Myocyte (in vitro differentiated cells): ENCODE data around the gene LYPD6B. TPM values are rescaled to one million over a fixed set of nuclear protein-coding genes. Genes with fewer than 3 reads are reported as not detected.

ENCODE experiments used
- DNase-seq: peaks from one replicate; pipeline ENCODE4 v3.0.0-alpha.2; 2012; ENCODE audit warnings: low read depth
- total RNA-seq: library from RNA; depleted of rRNA; stranded (reverse); fragments of >200 nt; gene quantifications from 2 replicates; pipeline ENCODE4 v1.2.3, GENCODE V29; 2014

The LYPD6B gene
- total RNA-seq, 1 donor from 2014 or later: 1.7 TPM

DNA sequence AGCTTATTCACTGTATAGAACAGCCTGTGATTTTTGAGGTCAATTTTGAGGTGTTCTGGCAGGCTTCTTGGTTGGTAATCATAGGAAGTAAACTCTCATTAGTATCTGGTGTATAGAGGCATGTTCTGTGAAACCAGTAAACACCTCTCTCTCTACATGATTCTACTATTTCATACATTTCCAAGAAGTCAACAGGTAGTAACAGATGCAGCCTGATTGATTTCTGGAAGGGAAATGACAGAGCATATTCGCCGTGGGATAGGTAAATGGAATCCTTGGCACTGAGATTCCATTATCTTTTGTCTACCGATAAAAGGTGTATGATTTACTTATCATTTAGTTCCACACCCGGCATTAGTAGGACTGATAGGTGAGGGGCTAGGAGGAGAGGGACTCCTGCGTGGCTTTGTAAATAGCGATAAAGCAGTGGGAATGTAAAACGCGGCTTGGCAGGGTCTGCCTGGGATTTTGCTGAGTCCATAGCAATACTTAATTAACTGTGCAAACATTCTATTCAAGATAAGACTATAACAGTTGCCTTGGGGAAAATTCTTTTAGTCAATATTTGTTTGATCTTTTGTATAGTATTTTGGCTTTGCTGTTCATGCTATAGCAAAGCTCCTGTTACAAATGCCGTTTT is 32.3 kb downstream of the LYPD6B start:
- no peak for DNase-seq

DNA sequence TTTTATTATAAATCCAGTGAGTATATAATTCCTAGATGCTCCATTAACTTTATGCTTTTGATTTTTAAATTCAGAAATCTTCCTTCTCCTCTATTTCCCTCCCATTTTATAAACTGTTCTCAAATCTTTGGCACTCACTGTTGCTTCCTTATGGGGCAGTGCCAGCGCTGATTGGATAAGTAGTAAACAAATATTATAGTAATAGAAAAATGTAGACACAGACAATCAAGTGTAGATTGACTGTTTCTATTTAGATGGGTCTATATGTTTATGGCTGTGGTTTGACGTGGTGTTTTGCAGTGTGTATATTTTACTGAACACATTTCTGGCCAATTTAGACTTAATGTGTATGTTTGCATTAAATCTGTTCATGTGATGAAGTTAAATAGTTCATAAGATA is 36.6 kb downstream of the LYPD6B start:
- no peak for DNase-seq

DNA sequence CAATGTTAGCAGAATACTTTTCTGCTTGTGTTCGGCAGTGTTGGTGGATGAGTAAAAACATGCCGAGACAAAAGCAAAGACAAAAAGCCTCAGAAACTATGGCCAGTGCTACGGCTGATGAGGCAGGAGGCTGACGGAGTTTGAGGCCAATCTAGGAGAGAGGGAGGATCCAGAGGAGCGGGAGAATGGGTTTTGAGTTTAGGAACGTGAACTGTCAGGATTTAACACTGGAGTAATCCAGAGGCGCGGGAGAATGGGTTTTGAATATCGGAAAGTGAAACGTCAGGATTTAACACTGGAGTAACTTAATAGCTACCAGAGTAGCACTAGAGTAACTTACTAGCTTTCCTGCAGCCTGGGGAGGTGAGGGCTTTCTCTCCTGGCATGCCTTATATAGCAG is 37.4 kb downstream of the LYPD6B start:
- no peak for DNase-seq

DNA sequence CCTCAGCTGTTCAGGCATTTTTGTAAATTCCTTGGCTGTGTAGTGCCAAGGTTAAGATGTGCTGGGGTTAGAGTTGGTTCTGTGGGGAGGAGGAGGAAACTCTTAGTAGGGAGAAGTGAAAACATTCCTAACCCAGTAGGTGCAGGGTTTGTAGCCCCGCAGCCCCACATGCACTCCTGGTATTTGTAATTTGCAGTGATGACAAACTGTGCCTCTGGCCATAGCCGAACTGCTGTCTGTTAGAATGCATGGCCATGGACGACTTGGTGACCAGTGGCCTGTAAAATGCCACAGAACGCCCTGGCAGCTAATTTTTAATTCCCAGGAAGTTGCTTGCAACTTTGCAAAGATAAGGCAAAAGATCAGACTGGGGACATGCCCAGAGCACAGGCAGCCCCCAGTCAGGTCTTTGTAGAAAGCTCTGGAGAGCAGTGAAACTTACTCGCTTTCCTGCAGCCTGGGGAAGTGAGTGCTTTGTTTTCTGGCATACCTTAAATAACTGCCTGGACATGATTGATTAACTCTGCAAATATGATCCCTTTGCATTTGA is 38.4 kb downstream of the LYPD6B start:
- no peak for DNase-seq

DNA sequence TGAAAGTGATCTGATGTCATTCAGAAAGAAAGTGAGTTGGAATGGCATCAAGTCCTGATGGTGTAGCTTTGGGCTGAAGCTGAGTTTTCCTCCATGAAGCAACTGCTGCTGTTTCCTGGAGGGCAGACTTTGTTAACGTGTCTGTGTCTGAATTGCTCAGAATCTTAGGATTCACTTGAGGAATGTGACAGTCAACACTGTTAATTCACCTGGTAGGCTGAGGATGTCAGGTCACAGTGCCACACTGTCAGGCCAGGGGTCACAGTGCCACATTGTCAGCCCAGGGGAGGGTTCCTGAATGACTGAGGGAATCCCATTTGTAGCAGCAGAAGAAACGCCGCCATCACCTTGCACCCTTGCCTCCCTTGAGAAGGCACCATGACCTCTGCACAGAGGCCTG is 39.4 kb downstream of the LYPD6B start:
- no peak for DNase-seq

DNA sequence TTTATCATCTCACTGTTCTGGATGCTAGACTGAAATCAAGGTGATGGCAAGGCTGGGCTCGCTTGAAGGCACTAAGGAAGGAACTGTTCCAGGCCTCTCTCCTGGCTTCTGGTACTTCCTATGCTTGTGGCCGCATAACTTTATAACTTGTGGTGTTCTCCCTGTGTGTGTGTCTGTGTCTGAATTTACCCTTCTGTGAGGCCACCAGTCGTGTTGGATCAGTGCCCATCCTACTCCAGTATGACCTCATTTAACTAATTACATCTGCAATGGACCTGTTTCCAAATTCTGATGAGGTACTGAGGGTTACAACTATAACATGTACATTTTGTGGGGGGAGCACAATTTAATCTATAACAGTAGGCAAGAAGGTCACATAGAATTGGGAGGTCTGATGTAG is 41.6 kb downstream of the LYPD6B start:
- peak; percentile 29 for DNase-seq

DNA sequence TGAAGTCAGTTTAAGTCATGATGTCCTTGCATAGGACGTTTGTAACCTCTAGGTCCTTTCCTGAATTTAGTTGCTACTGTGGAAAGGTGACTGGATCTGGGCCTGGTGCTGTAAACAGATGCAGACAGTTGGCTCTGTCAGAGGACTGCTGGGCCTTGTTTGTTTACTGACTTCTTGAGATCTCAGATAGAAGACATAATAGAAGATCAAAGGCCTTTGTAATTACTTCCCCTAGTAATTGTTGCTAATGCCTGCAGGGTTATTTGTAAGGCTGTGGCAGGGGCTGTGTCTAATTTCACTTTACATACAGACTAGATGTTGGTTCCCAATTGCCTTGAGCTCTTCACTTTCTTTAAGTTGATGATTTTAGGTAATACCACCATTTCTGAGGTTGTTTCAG is 42.5 kb downstream of the LYPD6B start:
- DNase-seq: no peak

DNA sequence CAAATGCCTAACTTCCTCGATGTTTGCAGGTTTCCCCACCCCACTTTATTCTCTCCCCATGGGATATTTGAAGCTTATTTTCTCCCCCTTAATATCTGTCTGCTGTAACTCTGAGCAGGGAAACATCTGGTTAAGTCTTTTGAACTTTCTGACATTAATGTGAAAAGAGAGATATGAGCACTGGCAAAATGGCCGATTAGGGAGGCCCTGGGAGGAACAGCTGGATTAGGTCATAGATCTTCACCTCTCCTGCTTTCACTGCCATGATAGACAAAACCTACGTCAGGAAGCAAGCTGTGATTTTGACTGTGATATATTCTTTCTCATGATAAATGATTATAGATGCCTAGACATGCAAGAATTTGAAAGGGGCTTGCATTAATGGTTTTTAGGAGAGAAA is 43.6 kb downstream of the LYPD6B start:
- no peak for DNase-seq

DNA sequence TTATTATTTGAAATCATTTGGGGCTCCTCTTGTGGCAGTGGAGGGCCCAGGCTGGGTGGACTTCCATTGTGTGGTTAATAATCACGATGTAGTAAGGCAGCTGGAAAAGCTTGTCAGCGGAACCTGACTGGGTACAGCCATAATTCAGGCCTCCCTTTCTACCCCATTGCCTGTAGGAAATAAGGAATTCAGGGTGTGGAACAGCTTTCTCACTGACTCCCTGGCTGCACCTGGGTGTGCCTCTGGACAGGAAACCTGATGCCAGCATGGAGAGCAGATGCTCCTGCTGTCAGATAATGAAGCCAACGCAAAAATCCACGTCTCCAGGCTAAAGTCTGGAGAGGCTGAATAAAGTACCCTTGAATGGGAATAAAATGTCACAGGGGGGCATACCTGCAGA is 44.2 kb downstream of the LYPD6B start:
- peak; percentile 22 for DNase-seq

DNA sequence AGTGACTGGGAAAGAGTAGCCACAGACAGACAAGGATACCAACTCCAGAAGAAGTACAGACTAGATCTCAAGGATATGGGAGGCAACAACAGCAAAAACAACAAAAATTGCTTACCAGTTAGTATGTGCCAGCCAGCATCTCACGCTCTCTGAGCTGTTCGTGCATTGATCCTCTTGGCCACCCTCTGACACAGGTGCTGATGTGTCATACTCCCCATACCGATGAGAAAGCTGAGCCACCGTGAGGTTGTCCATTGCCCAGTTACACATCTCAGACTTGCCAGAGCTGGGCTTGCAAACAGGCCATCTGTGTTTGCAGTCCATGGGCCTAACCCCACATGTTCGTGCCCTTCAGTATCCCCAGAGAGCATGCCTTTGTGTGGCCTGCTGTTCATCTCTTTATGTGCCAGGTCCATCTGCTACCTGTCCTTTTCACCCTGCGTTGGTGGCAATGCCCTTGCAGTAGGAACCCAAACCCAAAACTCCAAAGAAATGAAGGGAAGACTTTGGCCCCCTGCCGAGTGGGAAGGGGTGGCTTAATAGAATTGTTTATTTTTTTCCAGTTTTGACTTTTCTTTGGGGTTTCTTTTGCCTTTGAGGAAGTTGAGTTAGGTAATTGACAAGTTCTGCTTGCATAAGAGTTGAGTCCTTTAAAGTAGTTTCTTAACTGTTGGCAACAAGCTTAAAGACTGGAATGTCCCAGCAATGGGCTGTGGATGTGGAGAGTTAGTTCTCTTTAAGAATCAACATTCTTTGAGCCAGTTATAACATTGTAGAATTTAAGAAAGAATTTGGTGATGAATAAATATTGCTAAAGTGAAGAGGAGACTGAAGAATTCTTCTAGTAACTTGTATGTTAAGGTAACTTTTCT is 46.7 kb downstream of the LYPD6B start:
- DNase-seq: no peak

DNA sequence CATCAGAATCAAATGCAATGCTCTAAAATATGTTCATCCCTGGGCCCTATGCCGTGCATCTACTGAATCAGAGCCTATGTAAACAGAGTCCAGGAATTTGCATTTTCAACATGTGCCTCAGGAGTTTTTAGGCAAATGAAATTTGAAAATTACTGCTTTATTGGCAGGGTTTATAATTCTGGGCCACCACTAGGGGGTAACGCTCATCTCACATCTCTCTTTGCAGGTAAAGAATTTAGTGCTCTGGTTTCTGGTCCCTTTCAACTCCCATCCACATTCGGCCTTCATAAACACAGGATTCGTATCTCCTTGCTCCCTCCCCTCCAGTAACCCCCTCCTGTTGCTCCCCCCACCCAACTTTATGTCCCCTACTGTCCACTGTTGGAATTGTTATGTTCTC is 49.3 kb downstream of the LYPD6B start:
- no peak for DNase-seq

DNA sequence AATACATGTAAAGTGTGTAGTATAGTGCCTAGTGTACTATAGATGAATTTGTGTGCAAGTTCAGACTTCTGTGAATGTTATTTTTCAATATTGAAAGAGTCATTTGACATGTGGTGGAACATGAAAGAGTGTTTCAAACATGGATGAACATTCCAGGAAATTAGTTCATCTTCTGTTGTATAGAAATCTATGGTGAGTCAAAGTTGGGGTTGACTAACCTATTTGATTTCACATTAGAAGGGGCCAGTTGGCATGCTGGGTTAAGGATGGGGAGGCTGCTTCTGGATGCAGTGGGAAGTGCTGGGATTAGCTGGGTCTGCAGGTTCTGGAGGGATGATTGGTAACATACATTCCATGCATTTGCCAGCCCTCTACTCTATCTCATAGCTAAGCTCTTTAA is 50.6 kb downstream of the LYPD6B start:
- no peak for DNase-seq

DNA sequence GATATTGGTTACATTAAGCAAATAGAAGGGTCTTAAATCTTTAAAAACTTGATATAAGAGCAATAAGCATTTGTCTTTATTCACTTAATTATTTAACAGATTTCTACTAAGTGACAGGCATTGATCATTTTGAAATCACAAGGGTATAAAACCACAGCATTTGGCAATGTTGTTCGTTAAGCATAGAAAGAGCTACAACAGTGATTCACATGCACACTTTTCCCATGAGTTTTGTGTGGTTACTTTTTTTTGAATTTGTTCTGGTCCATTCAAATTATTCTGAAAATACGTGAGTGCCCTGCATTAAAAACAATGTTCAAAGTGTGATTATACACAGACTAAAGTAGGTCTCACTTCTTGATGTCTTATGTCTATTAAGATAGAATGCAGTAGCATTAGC is 52.2 kb downstream of the LYPD6B start:
- no peak for DNase-seq

DNA sequence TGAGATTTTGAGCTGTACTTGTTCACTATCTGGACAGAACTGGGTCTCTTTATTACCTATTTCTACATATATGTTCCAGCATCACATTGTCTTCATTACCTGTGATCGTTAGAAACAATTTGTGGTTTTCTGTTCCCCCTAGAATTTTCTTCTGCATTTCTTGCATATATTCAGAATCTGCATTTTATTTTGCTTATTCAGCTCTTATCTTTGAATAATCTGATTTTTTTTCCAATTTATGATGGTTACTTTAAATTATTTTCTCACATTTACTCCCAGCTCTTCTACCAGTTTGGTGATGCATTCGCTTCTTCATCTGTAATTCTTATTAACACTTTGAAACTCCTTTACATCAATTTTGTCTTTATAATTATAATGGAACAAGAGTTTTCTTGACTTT is 55.1 kb downstream of the LYPD6B start:
- DNase-seq: no peak

DNA sequence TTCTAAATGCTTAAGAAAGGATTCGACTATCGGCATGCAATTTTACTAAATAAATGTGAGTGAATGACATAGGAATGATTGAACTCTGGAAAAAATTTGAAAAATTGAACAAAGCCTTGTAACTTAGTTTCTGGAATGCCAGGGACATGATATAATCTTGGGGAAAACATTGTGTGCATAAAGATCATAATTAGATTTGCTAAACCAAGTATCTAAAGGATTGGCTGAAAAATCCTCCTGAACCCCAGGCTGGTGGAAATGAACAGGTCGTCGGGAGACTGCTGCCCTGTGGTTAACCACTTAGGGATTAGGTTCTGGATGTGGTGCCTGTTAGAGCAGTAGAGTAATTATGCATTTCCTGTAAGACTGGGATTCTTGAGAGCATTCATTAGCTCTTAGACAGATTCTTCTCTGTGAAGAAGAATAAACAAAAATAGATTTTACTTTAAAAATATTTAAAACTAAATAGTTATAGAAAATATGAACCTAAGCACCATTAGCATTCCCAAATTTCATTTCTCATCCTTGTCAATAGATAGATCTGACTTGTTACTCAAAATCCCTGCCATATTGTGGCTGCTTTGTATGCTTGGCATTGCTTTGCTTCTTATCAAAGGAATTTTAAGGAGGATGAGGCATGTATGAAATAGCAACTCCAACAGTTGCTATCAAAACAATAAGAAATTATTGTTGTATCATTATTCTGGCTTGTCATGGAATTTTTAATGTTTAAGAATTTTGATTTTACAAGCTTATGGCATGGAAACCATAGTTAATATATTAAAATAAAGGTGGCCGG is 55.9 kb downstream of the LYPD6B start:
- DNase-seq: peak; percentile 70

DNA sequence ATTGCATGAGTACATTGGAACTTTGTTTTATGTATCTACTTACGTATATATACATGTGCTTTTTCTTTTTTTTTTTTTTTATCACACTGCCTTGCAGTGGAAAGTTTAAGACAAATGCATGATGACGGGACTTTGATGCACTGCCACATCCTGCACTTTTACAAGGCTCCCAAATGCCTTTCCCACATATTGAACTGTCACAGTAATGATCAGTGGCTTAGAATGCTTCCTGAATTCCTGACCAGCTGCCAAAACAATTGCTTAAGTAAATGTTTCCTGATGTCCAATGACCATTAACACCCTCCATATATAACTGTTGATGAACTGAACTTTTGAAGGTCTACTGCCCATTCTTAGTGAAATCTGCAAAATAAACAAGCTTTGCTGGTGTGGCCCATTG is 60.2 kb downstream of the LYPD6B start:
- DNase-seq: peak; percentile 15

DNA sequence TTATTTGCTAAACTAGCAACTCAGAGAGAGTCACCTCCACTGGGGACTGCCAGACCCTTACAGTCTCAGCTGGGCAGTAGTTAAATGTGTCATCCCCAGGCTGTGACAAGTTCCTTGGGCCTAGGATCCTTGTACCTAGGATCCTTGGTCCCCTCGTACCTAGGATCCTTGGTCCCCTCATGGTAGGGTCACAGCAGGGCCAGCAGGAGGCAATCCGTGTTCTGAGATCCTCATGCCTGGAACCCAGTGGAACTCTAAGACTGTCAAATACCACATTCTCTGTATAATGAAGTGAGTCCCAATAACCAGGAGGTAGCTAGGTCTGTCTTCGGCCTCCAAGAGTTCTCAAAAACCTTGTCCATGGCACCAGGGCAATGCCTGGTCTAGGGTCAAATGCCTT is 60.8 kb downstream of the LYPD6B start:
- no peak for DNase-seq

DNA sequence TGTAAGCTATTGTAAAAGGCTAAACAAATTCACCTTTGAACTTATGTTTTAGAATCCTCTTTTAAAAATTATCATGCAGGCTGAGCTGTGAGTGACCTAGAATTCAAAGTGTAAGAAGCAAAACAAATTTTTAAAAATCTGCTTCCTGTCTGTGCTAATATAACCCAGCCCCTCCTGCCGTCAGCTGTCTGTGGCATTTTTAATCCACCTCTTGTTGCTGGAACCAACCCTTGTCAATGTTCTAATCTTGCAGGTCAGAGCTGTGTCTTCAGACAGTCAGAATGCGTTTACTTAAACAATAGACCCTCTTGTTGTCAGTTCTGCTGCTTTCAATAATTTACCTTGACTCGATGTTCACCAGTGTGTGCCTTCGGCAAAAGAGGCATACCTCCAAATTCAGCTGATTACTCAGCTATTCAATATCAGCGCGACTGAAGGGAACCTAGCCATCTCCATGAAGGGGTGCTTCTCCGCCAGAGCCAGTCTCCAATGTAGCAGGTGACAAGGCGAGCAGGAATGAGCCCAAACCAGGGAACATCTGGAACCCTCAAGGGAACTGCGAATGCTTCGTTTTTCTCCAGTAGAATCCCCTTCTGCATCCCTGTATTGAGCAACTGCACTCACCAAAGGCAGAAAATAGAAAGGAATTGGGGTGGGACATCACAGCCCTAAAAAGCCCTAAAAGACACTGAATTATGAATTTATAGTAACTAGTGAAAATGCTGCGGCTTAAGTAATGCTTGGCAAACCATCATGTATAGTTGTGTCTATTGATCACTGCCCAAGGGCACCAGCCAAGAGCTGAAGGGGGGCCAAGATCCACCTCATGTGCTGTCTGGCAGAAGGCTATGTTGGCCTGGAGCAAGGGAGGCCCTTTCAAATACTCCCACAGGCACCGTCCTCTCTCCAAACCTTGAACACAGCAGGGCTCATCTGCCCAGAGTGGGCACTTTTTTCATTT is 62.5 kb downstream of the LYPD6B start:
- DNase-seq: peak; percentile 48

DNA sequence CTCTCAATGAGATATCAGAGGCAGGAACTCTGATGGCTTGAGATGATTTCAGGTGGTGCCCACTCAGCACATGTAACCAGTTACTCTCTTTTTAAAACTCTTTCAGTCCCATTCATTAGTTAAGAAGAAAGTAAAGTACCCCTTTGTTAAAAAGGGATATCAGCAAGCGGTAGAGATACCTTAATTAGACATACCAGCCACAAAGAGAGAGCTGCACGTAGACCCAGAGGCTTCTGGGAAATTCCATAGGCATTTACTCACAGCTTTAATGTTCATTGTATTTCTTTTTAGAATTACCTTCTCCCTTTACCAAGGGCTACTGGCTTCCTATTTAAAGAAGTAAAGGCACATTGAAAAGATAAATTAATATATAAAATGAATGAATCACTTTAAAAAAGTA is 63.3 kb downstream of the LYPD6B start:
- DNase-seq: no peak

DNA sequence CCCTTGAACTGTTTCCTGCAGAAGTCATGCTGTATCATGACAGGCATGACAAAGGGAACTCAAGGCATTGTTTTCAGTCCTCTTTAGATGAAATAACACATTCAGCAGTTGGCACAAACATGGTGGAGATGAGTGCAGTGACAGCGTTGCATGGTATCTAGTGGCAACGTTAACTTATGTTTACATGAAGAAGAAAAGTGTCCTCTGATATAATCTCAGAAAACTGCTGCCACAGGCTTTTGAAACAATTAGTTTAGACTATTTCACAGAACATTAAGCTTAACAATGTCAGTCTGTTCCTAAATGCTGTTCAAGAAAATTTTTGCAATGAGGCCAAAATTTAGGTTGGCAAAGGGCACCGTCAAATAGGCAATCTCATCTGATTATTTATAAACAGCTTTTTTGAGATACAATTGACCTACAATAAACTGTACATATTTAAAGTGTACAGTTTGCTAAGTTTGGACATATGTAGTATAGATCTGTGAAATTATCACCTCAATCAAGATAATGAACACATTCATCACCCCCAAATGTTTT is 64.7 kb downstream of the LYPD6B start:
- DNase-seq: no peak
